GM19468 (cell line): ENCODE results near the gene SND1.
"Not testable (repeated sequence)": the region's sequence is repeated elsewhere in the genome, so short reads cannot be mapped to it uniquely, and the experiment has no call there.

Experiments used
- ATAC-seq: cut with Tn5 transposase; IDR thresholded peaks from one replicate; pipeline ENCODE4 v1.9.1; 2021; ENCODE audit warnings: mild to moderate bottlenecking, moderate library complexity, moderate number of reproducible peaks; ENCODE audit not compliant: unreplicated experiment; ENCODE audit errors: extremely low read depth

Gene SND1

DNA sequence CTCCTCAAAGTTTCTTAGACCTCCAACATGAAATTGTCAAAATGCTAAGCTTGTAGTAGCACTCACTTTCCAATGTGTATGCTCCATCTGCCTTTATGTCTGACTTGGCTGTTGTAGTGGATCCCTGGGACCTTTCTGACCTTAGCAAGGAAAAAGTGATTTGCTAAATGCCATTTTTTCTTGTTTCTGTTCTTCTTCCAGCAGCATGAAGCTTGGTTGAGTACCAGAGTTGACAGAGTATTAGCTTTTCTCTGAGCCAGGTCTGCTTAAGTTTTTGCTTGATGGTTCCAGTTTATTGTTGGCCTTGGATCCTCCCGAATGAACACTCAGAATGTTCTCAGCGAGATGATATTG is 168.7 kb downstream of the SND1 start:
- no peak for ATAC-seq

- no peak for ATAC-seq
Observed at GRCh38 chr7:127821146-127821545, 169.2 kb downstream of the SND1 start.

DNA sequence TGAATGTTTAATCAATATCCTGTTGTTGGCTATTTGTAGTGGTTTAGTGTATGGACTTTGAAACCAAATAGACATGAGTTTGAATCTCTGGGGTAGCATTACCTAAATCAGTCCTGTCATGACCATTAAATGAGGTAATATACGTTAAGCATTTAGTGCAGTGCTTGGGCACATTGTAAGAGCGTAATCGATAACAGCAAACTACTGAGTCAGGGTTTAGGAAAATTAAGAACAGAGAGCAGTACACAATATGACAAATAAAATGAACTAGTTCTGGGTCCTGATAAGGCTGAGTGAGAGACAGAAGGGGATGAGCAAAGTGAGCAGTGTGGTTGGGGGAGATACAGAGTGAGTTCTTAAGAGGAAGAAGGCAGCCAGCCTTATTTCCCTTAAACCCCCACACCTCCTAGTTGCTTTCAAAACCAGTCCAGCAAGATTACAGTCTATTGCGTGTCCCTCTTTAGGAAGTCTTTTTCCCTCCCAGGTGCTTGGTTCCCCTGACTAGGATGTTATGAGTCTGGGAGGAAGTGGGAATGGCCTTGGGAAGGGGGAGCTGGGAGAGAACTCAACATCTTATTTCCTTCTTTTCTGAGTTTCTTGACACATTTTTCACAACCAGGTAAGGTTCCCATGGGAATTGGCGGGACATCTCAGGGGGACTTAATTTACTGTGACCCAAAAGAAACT is 171.0 kb downstream of the SND1 start:
- ATAC-seq = no peak

- ATAC-seq = no peak
Observed at GRCh38 chr7:127824682-127825081, 172.7 kb downstream of the SND1 start.

DNA sequence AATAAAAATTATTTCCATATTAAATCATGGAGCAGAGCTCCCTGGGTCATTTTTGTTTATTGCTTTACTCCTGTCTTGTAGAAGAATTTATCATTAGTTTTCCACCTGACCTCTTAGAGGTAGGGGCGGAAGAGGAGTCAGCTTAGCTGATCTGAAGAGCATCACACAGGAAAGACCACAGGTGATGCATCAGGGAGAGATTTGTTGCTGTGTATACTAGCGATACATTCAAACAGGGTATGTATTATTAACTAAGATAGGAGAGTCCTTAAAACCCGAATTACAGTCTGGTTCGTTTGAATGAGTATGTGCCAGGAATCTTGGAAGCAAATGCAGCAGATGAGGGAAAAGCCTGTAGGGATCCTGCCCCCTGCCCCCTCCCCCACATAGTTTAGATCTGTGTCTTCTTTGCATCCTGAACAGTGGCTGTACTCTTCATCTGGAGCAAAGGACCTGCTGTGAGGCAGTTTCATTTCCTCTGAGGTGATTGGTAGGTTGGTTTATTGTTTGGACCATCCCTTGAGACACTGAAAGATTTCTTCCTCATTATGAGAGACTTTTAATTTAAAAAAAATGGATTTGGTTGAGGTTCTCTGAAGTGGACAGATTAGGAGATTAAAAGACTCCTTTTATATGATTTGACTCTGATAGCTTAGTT is 177.0 kb downstream of the SND1 start:
- no peak for ATAC-seq

- no peak for ATAC-seq
Observed at GRCh38 chr7:127831318-127832219, 179.6 kb downstream of the SND1 start.

- no peak for ATAC-seq
Observed at GRCh38 chr7:127832592-127832991, 180.6 kb downstream of the SND1 start.

- ATAC-seq = no peak
Observed at GRCh38 chr7:127833641-127834040, 181.6 kb downstream of the SND1 start.

DNA sequence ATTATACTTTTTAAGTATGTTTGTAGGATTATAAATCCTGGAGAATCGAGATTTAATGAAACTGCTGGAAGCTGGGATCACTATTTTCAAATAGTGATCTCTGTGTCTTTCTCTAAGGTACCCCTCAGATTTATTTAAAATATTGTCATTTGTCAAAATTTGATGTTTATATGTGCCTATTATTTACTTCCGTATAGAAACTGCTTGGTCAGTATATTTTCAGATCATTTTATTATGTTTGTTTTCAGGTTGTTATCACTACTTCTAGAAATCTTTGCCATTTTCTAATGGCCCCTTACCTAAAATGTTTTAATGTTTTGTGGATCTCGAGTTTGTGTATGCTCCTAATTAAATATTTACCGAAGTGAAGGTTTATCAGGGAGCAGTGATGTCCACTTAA is 183.7 kb downstream of the SND1 start:
- no peak for ATAC-seq

DNA sequence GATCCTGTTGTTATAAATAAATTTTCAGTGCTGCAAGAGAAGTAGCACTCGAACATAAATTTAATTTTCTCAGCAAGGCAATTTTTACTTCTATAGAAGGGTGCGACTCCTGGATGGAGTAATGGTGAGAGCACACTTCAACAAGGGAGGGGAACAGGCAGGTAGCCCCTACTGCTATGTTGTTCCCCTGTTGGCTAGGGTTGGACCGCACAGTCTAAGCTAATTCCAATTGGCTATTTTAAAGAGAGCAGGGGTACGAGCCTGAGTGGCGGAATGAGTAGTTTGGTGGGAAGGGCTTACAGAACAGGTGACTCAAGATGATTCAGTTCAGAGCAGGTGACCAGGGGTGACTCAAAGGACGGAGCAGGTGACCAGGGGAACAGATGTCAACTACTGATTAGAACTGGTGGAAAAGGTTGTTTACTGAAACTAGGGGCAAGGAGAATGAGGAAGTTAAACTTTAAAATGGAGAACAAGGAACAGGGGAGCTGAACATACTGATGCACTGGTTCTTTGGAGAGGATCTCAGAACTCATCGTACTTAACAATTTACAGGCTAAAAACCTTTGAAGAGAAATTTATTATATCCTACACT is 185.9 kb downstream of the SND1 start:
- ATAC-seq = not testable (repeated sequence)

GRCh38 chr7:127838816-127839415 is 186.9 kb downstream of the SND1 start:
- ATAC-seq = no peak

DNA sequence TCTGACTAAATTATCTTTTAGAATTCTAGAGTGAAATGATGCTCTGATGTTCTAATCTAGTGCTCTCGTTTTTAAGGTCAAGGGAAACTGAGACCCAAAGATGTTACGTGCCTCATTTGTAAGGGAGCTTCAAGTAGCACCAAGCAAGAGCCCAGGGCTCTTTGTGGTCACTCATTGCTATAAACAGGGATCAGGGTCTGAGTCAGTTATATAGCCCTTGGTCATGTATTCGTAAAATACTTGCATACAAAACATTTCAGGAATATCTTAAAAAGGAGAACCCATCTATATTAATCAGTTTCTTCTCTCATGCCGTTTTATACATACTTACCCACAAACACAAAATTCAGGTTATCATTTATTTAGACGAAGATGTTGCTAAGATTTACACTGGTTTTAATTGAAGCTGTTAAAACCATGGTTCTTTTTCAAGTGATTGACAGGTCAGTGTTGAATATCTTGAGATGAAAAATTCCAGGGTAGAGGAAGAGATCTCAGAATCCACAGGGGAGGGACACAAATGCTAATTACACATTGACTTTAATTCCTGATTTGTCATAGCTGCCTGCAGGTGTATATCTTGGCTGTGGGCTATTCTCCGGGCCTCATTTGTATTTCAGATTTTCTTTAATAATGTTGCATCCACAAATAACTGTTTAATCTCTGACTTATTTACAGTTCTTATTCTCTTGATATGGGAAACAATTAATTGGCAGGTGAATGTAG is 188.4 kb downstream of the SND1 start:
- no peak for ATAC-seq

DNA sequence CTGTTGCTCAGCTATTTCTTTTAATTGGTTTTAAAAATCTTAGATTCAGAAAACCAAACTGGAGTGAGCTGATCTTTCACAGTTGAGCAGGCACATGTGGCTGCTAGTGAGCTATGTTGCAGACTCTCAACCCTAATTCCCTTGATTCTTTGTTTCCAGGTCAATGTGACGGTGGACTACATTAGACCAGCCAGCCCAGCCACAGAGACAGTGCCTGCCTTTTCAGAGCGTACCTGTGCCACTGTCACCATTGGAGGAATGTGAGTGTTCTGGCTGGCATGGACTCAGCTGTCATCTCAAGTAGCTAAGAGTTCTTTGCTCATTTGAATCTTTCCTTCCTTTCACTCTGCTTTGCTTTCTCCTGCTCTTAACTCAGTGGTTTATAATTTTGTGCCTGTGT is 192.2 kb downstream of the SND1 start:
- no peak for ATAC-seq

GRCh38 chr7:127844707-127845331 is 192.8 kb downstream of the SND1 start:
- ATAC-seq = no peak

DNA sequence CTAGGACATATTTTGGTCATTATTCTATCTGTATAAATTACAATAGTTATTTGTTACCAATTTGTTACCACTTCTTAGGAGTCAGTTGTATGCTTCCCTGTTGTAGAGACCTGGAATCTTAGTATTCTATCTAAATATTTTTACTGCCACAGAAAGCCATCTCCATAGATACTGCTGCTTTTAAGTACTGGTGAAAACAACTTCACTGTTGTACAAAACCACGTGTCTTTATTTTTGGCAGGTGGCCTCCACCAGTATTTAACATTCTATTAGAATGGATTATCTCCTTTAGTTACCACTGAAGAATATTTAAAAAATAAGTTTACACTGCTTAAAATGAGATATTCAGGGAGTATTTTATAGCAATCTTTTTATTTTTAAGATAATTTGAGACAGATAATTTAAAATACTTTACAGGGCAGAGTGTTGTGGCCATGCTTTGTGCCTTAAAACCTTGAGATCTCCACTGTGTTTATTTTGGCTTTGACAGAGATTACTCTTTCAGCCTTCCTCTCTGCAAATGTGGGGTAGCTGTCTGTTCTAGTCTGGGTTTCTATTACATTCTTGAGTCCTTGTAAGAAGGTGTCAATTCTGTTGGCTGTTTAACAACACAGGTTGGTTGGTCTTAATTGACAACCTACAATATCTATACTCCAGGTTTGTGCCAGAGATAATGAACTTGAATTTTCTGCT is 193.7 kb downstream of the SND1 start:
- ATAC-seq = no peak

GRCh38 chr7:127847641-127848040 is 195.6 kb downstream of the SND1 start:
- no peak for ATAC-seq

GRCh38 chr7:127848241-127848640 is 196.2 kb downstream of the SND1 start:
- ATAC-seq = no peak

DNA sequence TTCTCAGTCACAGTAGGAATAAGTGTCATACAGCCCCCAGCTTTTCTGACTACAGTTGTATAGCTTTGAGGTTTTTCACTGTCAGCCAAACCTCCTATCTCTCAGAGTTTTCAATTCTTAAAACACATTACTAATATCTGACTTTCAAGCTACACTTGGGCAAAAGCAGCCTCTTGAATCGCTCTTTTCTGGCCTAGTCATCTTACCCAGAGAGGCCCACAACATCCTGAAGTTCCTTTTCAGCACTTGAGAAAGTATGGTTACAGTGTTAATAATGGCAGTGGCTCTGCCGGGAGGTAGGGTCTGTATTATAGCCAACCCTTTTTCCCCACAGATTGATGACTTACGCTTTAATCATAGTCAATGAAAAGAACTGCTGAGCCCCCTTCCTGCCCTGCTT is 198.2 kb downstream of the SND1 start:
- no peak for ATAC-seq

- ATAC-seq = no peak
Observed at GRCh38 chr7:127854383-127854782, 202.4 kb downstream of the SND1 start.
